Thyroid gland (tissue), 4 donors: ENCODE data around the gene CDCA8.

Experiments used
- CTCF ChIP-seq, 6 experiments: fragments of 200-600 bp in 3 of 6; fragments of 450-650 bp in 3 of 6; sonication (generic) in 3 of 6; IDR thresholded peaks; one replicate each; pipeline ENCODE4 v1.5.1; 2016 to 2019; ENCODE audit warnings: antibody characterized with exemption in 6 of 6, mild to moderate bottlenecking in 2 of 6, inconsistent platforms in 1 of 6, moderate library complexity in 1 of 6
- POLR2A ChIP-seq, 2 donors: fragments of 450-650 bp; IDR thresholded peaks; one replicate each; pipeline ENCODE4 v1.6.1; 2017; ENCODE audit warnings: antibody characterized with exemption in 2 of 2, mild to moderate bottlenecking in 2 of 2, moderate library complexity in 1 of 2

GRCh38 chr1:37666241-37666867 lies 26.0 kb upstream of the CDCA8 start:
- no peak for TF ChIP-seq CTCF (IDR thresholded peaks at IDR 0.05)
- no peak for TF ChIP-seq POLR2A (IDR thresholded peaks at IDR 0.05)
